Thyroid gland (tissue), 4 donors: ENCODE results near the gene RARRES1. TPM values are rescaled to one million over a fixed set of nuclear protein-coding genes. Genes with fewer than 3 reads are reported as not detected.

Experiments
- DNase-seq, 2 donors: peaks; one replicate each; pipeline ENCODE4 v3.0.0-alpha.2; 2019
- H3K27ac ChIP-seq, 3 donors: fragments of 200-600 bp; sonication (generic); 1 replicate in 2 of 3; 2 replicates in 1 of 3; pipeline ENCODE4 v1.5.1; 2016 to 2019; ENCODE audit warnings: mild to moderate bottlenecking in 1 of 3, moderate library complexity in 1 of 3
- H3K27me3 ChIP-seq: fragments of 200-600 bp; sonication (generic); one replicate; pipeline ENCODE4 v1.5.1; 2019
- H3K36me3 ChIP-seq, 2 donors: fragments of 200-600 bp; sonication (generic); one replicate each; pipeline ENCODE4 v1.5.1; 2016 to 2019
- H3K4me1 ChIP-seq, 2 donors: fragments of 200-600 bp; sonication (generic); one replicate each; pipeline ENCODE4 v1.5.1; 2017 to 2019
- H3K4me3 ChIP-seq, 3 donors: fragments of 200-600 bp; sonication (generic); replicated peaks in 1 of 3; 1 replicate in 2 of 3; 2 replicates in 1 of 3; pipeline ENCODE4 v1.5.1; 2016; ENCODE audit warnings: mild to moderate bottlenecking in 1 of 3
- H3K9me3 ChIP-seq: fragments of 200-600 bp; sonication (generic); one replicate; pipeline ENCODE4 v1.5.1; 2017
- CTCF ChIP-seq, 6 experiments: fragments of 200-600 bp in 3 of 6; fragments of 450-650 bp in 3 of 6; sonication (generic) in 3 of 6; IDR thresholded peaks; one replicate each; pipeline ENCODE4 v1.5.1; 2016 to 2019; ENCODE audit warnings: antibody characterized with exemption in 6 of 6, mild to moderate bottlenecking in 2 of 6, inconsistent platforms in 1 of 6, moderate library complexity in 1 of 6
- POLR2A ChIP-seq, 2 donors: fragments of 450-650 bp; IDR thresholded peaks; one replicate each; pipeline ENCODE4 v1.6.1; 2017; ENCODE audit warnings: antibody characterized with exemption in 2 of 2, mild to moderate bottlenecking in 2 of 2, moderate library complexity in 1 of 2
- WGBS, 2 donors: methylation state at CpG; one replicate each; pipeline ENCODE4 v1.1.5; 2017; 5-methylcytosine and 5-hydroxymethylcytosine counted together
- intact Hi-C: fragments of 100-400 bp; cut with DNase I; formaldehyde crosslinking; loops from one replicate; pipeline ENCODE4 v1.15.1; 2023
- total RNA-seq, 4 donors: library from RNA; depleted of rRNA; stranded (reverse); fragments of >200 nt; gene quantifications; one replicate each; pipeline ENCODE4 v1.2.3, GENCODE V29; 2016

RARRES1 gene
- total RNA-seq, 4 donors from 2014 or later, result 4.8 to 394 (median 21.4) TPM

- no peak overlapping the region for H3K4me3 ChIP-seq
- no peaks in the 10 kb centered on the region for H3K36me3 ChIP-seq
- peak overlapping the region in 1 of 3 donors; percentile 6 for H3K27ac ChIP-seq
- WGBS, 2 donors, result 94 to 95% methylated on average over 10 of the region's 10 CpGs
- no peak for DNase-seq
- peaks cover 8 to 24% of the 10 kb centered on the region in 2 donors for H3K4me1 ChIP-seq
- no peaks in the 10 kb centered on the region for H3K9me3 ChIP-seq
- intact Hi-C loops, result no loop called here
- no peak for TF ChIP-seq POLR2A (IDR thresholded peaks at IDR 0.05)
- TF ChIP-seq CTCF (IDR thresholded peaks at IDR 0.05), result no peak
- no peaks in the 10 kb centered on the region for H3K27me3 ChIP-seq
These were observed 37.9 kb upstream of the RARRES1 start for GRCh38 chr3:158769952-158770740.

GRCh38 chr3:158769549-158769948 is 37.3 kb upstream of the RARRES1 start:
- WGBS, 2 donors, result 69 to 75% methylated on average over 4 of the region's 4 CpGs

GRCh38 chr3:158768881-158769543 is 36.8 kb upstream of the RARRES1 start:
- intact Hi-C loops, result no loop called here
- Histone ChIP-seq H3K27me3 (no peaks in the 10 kb centered on the region), H3K4me3 (no peak overlapping the region), H3K9me3 (no peaks in the 10 kb centered on the region), H3K27ac (peak overlapping the region in 1 of 3 donors; percentile 31), H3K36me3 (no peaks in the 10 kb centered on the region), H3K4me1 (peaks cover 8 to 23% of the 10 kb centered on the region in 2 donors)
- DNase-seq, result no peak
- TF ChIP-seq POLR2A (IDR thresholded peaks at IDR 0.05), result no peak
- no peak for TF ChIP-seq CTCF (IDR thresholded peaks at IDR 0.05)
- WGBS, 2 donors, result 56 to 62% methylated on average over 8 of the region's 8 CpGs

More at GRCh38 chr3:158769549-158769948, 37.3 kb upstream of the RARRES1 start:
- Histone ChIP-seq H3K36me3 (no peaks in the 10 kb centered on the region), H3K9me3 (no peaks in the 10 kb centered on the region), H3K27ac (no peak overlapping the region), H3K4me3 (no peak overlapping the region), H3K27me3 (no peaks in the 10 kb centered on the region), H3K4me1 (peaks cover 8 to 21% of the 10 kb centered on the region in 2 donors)
- no peak for TF ChIP-seq POLR2A (IDR thresholded peaks at IDR 0.05)
- no peak for TF ChIP-seq CTCF (IDR thresholded peaks at IDR 0.05)
- DNase-seq, result no peak
- intact Hi-C loops, result no loop called here

GRCh38 chr3:158768361-158768787 is 36.1 kb upstream of the RARRES1 start:
- Histone ChIP-seq H3K9me3 (no peaks in the 10 kb centered on the region), H3K36me3 (no peaks in the 10 kb centered on the region), H3K27me3 (no peaks in the 10 kb centered on the region), H3K27ac (peak overlapping the region in 1 of 3 donors; percentile 31), H3K4me3 (no peak overlapping the region), H3K4me1 (peaks cover 13 to 29% of the 10 kb centered on the region in 2 donors)
- TF ChIP-seq CTCF (IDR thresholded peaks at IDR 0.05) (no peak), POLR2A (IDR thresholded peaks at IDR 0.05) (no peak)
- WGBS, 2 donors, result 20 to 21% methylated on average over 7 of the region's 7 CpGs
- peak; percentile 46 to 58 for DNase-seq
- intact Hi-C loops, result no loop called here

GRCh38 chr3:158766364-158766763 is 34.1 kb upstream of the RARRES1 start:
- H3K36me3 ChIP-seq, result no peaks in the 10 kb centered on the region
- no peak for TF ChIP-seq POLR2A (IDR thresholded peaks at IDR 0.05)
- TF ChIP-seq CTCF (IDR thresholded peaks at IDR 0.05), result no peak
- WGBS, 2 donors, result 91 to 100% methylated on average over 1 of the region's 1 CpG
- no peaks in the 10 kb centered on the region for H3K27me3 ChIP-seq
- no peak overlapping the region for H3K27ac ChIP-seq
- no peak overlapping the region for H3K4me3 ChIP-seq
- DNase-seq, result no peak
- peaks cover 18 to 41% of the 10 kb centered on the region in 2 donors for H3K4me1 ChIP-seq
- intact Hi-C loops, result no loop called here
- no peaks in the 10 kb centered on the region for H3K9me3 ChIP-seq
